Neuronal stem cell (in vitro differentiated cells): ENCODE measurements around the gene STIMATE.

Experiments used
- DNase-seq: peaks from one replicate; pipeline ENCODE4 v3.0.0-alpha.2; 2013; ENCODE audit warnings: low spot score
- H2AFZ ChIP-seq: one replicate; pipeline ENCODE4 v1.6.1; 2013; ENCODE audit warnings: mild to moderate bottlenecking, low read length, inconsistent platforms
- H2AK5ac ChIP-seq: 2 replicates; pipeline ENCODE4 v1.6.1; 2013; ENCODE audit warnings: low read depth, mild to moderate bottlenecking, inconsistent platforms, low read length, moderate library complexity, mixed read lengths
- H2BK120ac ChIP-seq: 2 replicates; pipeline ENCODE4 v1.6.1; 2013; ENCODE audit warnings: low read depth, mild to moderate bottlenecking, inconsistent platforms, low read length, moderate library complexity, mixed read lengths
- H2BK12ac ChIP-seq: one replicate; pipeline ENCODE4 v1.6.1; 2013; ENCODE audit warnings: low read length, inconsistent platforms
- H2BK15ac ChIP-seq: 2 replicates; pipeline ENCODE4 v1.6.1; 2013; ENCODE audit warnings: mild to moderate bottlenecking, low read length, inconsistent platforms, mixed read lengths
- H2BK5ac ChIP-seq: one replicate; pipeline ENCODE4 v1.6.1; 2013; ENCODE audit warnings: inconsistent platforms, mild to moderate bottlenecking, low read length, moderate library complexity
- H3K14ac ChIP-seq: one replicate; pipeline ENCODE4 v1.6.1; 2013; ENCODE audit warnings: low read length, inconsistent platforms
- H3K18ac ChIP-seq: 2 replicates; pipeline ENCODE4 v1.6.1; 2013; ENCODE audit warnings: low read length, inconsistent platforms
- H3K23ac ChIP-seq: 2 replicates; pipeline ENCODE4 v1.6.1; 2013; ENCODE audit warnings: low read depth, mild to moderate bottlenecking, mixed read lengths, low read length, inconsistent platforms; ENCODE audit not compliant: poor library complexity
- H3K27ac ChIP-seq: replicated peaks from 3 replicates; pipeline ENCODE4 v1.5.1; 2013; ENCODE audit warnings: low read length, inconsistent platforms
- H3K27me3 ChIP-seq, 3 experiments: 2 replicates each; pipeline ENCODE4 v1.6.1; 2013; ENCODE audit warnings: low read length in 3 of 3, mild to moderate bottlenecking in 2 of 3, inconsistent platforms in 1 of 3, low read depth in 1 of 3, mixed read lengths in 1 of 3, moderate library complexity in 1 of 3; ENCODE audit not compliant: control insufficient read depth in 3 of 3, insufficient read depth in 3 of 3
- H3K36me3 ChIP-seq, 2 donors: replicated peaks in 1 of 2; 2 replicates each; pipeline ENCODE4 v1.6.1; 2013; ENCODE audit warnings: low read length in 2 of 2; ENCODE audit not compliant: control insufficient read depth in 2 of 2, insufficient read depth in 2 of 2
- H3K4ac ChIP-seq: 2 replicates; pipeline ENCODE4 v1.6.1; 2013; ENCODE audit warnings: inconsistent platforms, mild to moderate bottlenecking, low read length, moderate library complexity
- H3K4me1 ChIP-seq, 2 donors: 1 replicate in 1 of 2; 2 replicates in 1 of 2; pipeline ENCODE4 v1.6.1; 2013; ENCODE audit warnings: low read length in 2 of 2, low read depth in 1 of 2; ENCODE audit not compliant: control insufficient read depth in 2 of 2, insufficient read depth in 1 of 2
- H3K4me2 ChIP-seq: one replicate; pipeline ENCODE4 v1.6.1; 2013; ENCODE audit warnings: mild to moderate bottlenecking, low read length, inconsistent platforms; ENCODE audit not compliant: insufficient read depth, poor library complexity, severe bottlenecking
- H3K4me3 ChIP-seq, 2 donors: 2 replicates each; pipeline ENCODE4 v1.5.1; 2013; ENCODE audit warnings: low read length in 2 of 2, mild to moderate bottlenecking in 2 of 2, inconsistent platforms in 1 of 2, moderate library complexity in 1 of 2
- H3K79me1 ChIP-seq: one replicate; pipeline ENCODE4 v1.6.1; 2013; ENCODE audit warnings: low read depth, mild to moderate bottlenecking, inconsistent platforms, low read length, moderate library complexity
- H3K9ac ChIP-seq: one replicate; pipeline ENCODE4 v1.6.1; 2013; ENCODE audit warnings: mild to moderate bottlenecking, low read depth, low read length, inconsistent platforms; ENCODE audit not compliant: poor library complexity
- H3K9me3 ChIP-seq, 2 donors: replicated peaks in 1 of 2; 2 replicates each; pipeline versions ENCODE3 to v1.6.1; 2013; ENCODE audit warnings: low read length in 2 of 2, mild to moderate bottlenecking in 2 of 2, inconsistent platforms in 1 of 2, low read depth in 1 of 2, mixed read lengths in 1 of 2, moderate library complexity in 1 of 2; ENCODE audit not compliant: control insufficient read depth in 2 of 2, insufficient read depth in 1 of 2
- H4K8ac ChIP-seq: one replicate; pipeline ENCODE4 v1.6.1; 2013; ENCODE audit warnings: low read depth, mild to moderate bottlenecking, inconsistent platforms, low read length, moderate library complexity
- H4K91ac ChIP-seq: one replicate; pipeline ENCODE4 v1.6.1; 2013; ENCODE audit warnings: low read length, low read depth, mild to moderate bottlenecking, inconsistent platforms; ENCODE audit not compliant: poor library complexity
- WGBS, 2 donors: extraction: QIAGEN DNeasy Blood & Tissue Kit; methylation state at CpG; one replicate each; pipeline ENCODE4 v1.1.7; 2013; ENCODE audit warnings: missing lambda C conversion rate in 2 of 2, mixed read lengths in 1 of 2; ENCODE audit not compliant: insufficient read length in 2 of 2, insufficient replicate concordance in 1 of 2; ENCODE audit errors: extremely low coverage in 2 of 2; 5-methylcytosine and 5-hydroxymethylcytosine counted together

Gene STIMATE

GRCh38 chr3:52816654-52817053 lies 80.7 kb downstream of the STIMATE start:
- no peaks in the 10 kb centered on the region for H3K9me3 ChIP-seq
- H3K27ac ChIP-seq = no peak overlapping the region
- H2BK5ac ChIP-seq = no peak overlapping the region
- H2BK12ac ChIP-seq = no peak overlapping the region
- no peak overlapping the region for H3K9ac ChIP-seq
- no peak overlapping the region for H4K8ac ChIP-seq
- H3K18ac ChIP-seq = no peak overlapping the region
- WGBS, 2 donors = no CpG with 5 or more reads among the region's 10 CpGs
- no peak overlapping the region for H3K14ac ChIP-seq
- no peak overlapping the region for H2AK5ac ChIP-seq
- H2BK15ac ChIP-seq = peak overlapping the region; percentile 9
- H3K79me1 ChIP-seq = no peaks in the 10 kb centered on the region
- no peak for DNase-seq
- no peak overlapping the region for H4K91ac ChIP-seq
- H3K4me1 ChIP-seq = peaks cover 4 to 10% of the 10 kb centered on the region in 2 donors
- no peak overlapping the region for H2BK120ac ChIP-seq
- H3K4me2 ChIP-seq = no peak overlapping the region
- H3K23ac ChIP-seq = no peak overlapping the region
- no peaks in the 10 kb centered on the region for H3K36me3 ChIP-seq
- no peaks in the 10 kb centered on the region for H3K27me3 ChIP-seq
- peak overlapping the region; percentile 8 for H2AFZ ChIP-seq
- no peak overlapping the region for H3K4ac ChIP-seq
- no peak overlapping the region for H3K4me3 ChIP-seq

GRCh38 chr3:52816199-52816598 lies 81.1 kb downstream of the STIMATE start:
- Histone ChIP-seq H3K36me3 (no peaks in the 10 kb centered on the region), H2AK5ac (no peak overlapping the region), H3K4ac (no peak overlapping the region), H2AFZ (peak overlapping the region; percentile 8), H3K27ac (no peak overlapping the region), H3K79me1 (no peaks in the 10 kb centered on the region), H2BK15ac (peak overlapping the region; percentile 9), H2BK5ac (no peak overlapping the region), H4K8ac (no peak overlapping the region), H3K18ac (no peak overlapping the region), H3K27me3 (no peaks in the 10 kb centered on the region), H3K14ac (no peak overlapping the region), H3K9ac (no peak overlapping the region), H2BK120ac (no peak overlapping the region), H2BK12ac (no peak overlapping the region), H3K4me2 (no peak overlapping the region), H3K4me3 (no peak overlapping the region), H3K23ac (no peak overlapping the region), H3K4me1 (peaks cover 4 to 10% of the 10 kb centered on the region in 2 donors), H4K91ac (no peak overlapping the region), H3K9me3 (no peaks in the 10 kb centered on the region)
- no peak for DNase-seq
- WGBS, 2 donors = no CpG with 5 or more reads among the region's 6 CpGs

GRCh38 chr3:52813810-52814209 lies 83.5 kb downstream of the STIMATE start:
- Histone ChIP-seq H3K9me3 (no peaks in the 10 kb centered on the region), H4K91ac (no peak overlapping the region), H2BK12ac (no peak overlapping the region), H3K18ac (no peak overlapping the region), H2BK15ac (no peak overlapping the region), H3K4me1 (peaks cover under 1 to 4% of the 10 kb centered on the region in 2 donors), H3K4ac (no peak overlapping the region), H3K79me1 (no peaks in the 10 kb centered on the region), H3K36me3 (no peaks in the 10 kb centered on the region), H3K4me3 (no peak overlapping the region), H3K14ac (no peak overlapping the region), H3K23ac (no peak overlapping the region), H3K4me2 (no peak overlapping the region), H2BK120ac (no peak overlapping the region), H2AK5ac (peak overlapping the region; percentile 41), H2BK5ac (peak overlapping the region; percentile 45), H3K9ac (no peak overlapping the region), H3K27me3 (peaks cover 0 to 3% (median 0%) of the 10 kb centered on the region in 3 experiments), H2AFZ (no peak overlapping the region), H4K8ac (no peak overlapping the region), H3K27ac (no peak overlapping the region)
- WGBS, 2 donors = no CpG with 5 or more reads among the region's 8 CpGs
- no peak for DNase-seq

GRCh38 chr3:52811452-52812011 lies 85.8 kb downstream of the STIMATE start:
- H3K9ac ChIP-seq = no peak overlapping the region
- H3K36me3 ChIP-seq = no peaks in the 10 kb centered on the region
- no peak overlapping the region for H2BK12ac ChIP-seq
- H3K27ac ChIP-seq = no peak overlapping the region
- H3K23ac ChIP-seq = no peak overlapping the region
- H3K4me2 ChIP-seq = no peak overlapping the region
- H3K4me3 ChIP-seq = no peak overlapping the region
- H2AFZ ChIP-seq = no peak overlapping the region
- no peak overlapping the region for H2AK5ac ChIP-seq
- peaks cover 0 to 4% of the 10 kb centered on the region in 2 donors for H3K4me1 ChIP-seq
- H4K91ac ChIP-seq = no peak overlapping the region
- H2BK15ac ChIP-seq = no peak overlapping the region
- peak overlapping the region; percentile 62 for H3K18ac ChIP-seq
- H3K9me3 ChIP-seq = peaks cover 0 to 5% of the 10 kb centered on the region in 2 donors
- peak overlapping the region; percentile 19 for H2BK120ac ChIP-seq
- H3K27me3 ChIP-seq = peaks cover 0 to 3% (median 0%) of the 10 kb centered on the region in 3 experiments
- WGBS, 2 donors = no CpG with 5 or more reads among the region's 7 CpGs
- H4K8ac ChIP-seq = peak overlapping the region; percentile 19
- H3K4ac ChIP-seq = no peak overlapping the region
- no peak for DNase-seq
- H2BK5ac ChIP-seq = no peak overlapping the region
- H3K14ac ChIP-seq = no peak overlapping the region
- H3K79me1 ChIP-seq = no peaks in the 10 kb centered on the region
